Activated CD8-positive, alpha-beta memory T cell treated with anti-CD3 and anti-CD28 coated beads, Interleukin-2, amount 50 U/mL, for 4 hours (primary cell): Measurements from ENCODE around the gene TEP1.
A peak's percentile ranks its signal among the peaks of the same experiment; 100 is the strongest.
"Not testable (repeated sequence)": the region's sequence is repeated elsewhere in the genome, so short reads cannot be mapped to it uniquely, and the experiment has no call there.

Experiments
- DNase-seq: peaks from one replicate; pipeline ENCODE4 v3.0.0-alpha.2; 2020

TEP1 gene

GRCh38 chr14:20384886-20385285, 28.4 kb downstream of the TEP1 start:
- DNase-seq: no peak

DNA sequence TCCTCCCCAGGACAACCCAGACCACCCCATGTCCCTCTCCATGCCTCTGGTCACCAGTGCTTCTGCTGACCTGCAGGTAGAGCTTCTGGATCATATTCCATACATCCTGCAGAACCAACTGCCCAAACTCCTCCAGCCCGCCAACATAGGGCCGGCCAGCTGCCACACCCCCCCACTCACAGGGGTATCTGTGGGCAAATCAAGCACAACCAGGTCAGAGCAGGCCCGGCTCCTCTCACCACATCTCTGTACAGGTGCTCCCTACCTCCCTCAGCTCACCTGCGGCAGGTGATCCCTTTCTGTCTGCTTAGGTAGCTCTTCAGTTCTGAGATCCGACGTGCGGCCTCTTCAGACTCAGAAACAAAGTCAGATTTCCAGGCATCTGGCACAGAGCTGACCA, 29.0 kb downstream of the TEP1 start:
- DNase-seq: no peak

DNA sequence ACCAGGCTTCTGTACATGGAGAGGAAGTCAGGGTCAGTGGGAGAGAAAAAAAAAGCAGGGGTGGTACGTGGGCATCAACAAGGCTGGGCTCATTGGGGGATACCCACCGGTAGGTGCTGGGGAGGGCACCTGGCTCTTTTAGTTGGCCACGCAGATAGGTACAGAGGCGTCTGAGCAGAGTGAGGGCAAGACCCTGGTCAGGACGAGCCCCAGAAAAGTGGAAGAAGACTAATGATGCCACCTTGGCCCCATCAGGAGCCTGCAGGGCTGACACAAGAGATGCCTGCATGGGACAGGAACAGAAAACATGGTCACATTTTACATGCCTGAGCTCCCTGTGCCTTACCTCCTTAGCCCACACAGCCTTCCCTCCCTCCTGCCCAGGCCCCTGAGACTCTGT, 29.7 kb downstream of the TEP1 start:
- no peak for DNase-seq

- no peak for DNase-seq
Measured at GRCh38 chr14:20383032-20383431, 30.3 kb downstream of the TEP1 start.

- no peak for DNase-seq
Measured at GRCh38 chr14:20382526-20382925, 30.8 kb downstream of the TEP1 start.

GRCh38 chr14:20381341-20381740, 32.0 kb downstream of the TEP1 start:
- DNase-seq: no peak

GRCh38 chr14:20380681-20381080, 32.6 kb downstream of the TEP1 start:
- DNase-seq: no peak

GRCh38 chr14:20379743-20380142, 33.6 kb downstream of the TEP1 start:
- DNase-seq: no peak

DNA sequence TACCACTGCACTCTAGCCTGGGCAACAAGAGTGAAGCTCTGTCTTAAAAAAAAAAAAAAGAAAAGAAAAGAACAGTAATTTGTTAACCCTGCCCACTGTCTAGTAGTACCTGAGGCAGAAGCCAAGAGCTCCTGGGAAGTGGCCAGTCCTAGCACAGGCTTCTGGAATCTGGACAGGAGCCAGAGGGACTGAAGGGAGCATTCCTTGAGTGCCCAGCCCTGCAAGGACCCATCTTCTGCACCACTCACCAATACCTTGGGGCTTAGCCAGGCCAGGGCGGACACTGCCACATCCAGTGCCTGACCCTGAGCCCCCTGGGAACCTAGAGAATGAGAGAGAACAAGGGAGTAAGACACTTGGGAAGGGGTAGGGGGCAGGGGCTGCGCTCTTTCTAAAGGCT, 36.1 kb downstream of the TEP1 start:
- DNase-seq: no peak

- no peak for DNase-seq
Measured at GRCh38 chr14:20376071-20376588, 37.2 kb downstream of the TEP1 start.

GRCh38 chr14:20375471-20375870, 37.8 kb downstream of the TEP1 start:
- no peak for DNase-seq

- no peak for DNase-seq
Measured at GRCh38 chr14:20372796-20373195, 40.5 kb downstream of the TEP1 start.

- no peak for DNase-seq
Measured at GRCh38 chr14:20365928-20366327, 47.4 kb downstream of the TEP1 start.

GRCh38 chr14:20358474-20358873, 54.8 kb downstream of the TEP1 start:
- DNase-seq: not testable (repeated sequence)

GRCh38 chr14:20356422-20356821, 56.9 kb downstream of the TEP1 start:
- DNase-seq: no peak

GRCh38 chr14:20350860-20351259, 62.4 kb downstream of the TEP1 start:
- no peak for DNase-seq

DNA sequence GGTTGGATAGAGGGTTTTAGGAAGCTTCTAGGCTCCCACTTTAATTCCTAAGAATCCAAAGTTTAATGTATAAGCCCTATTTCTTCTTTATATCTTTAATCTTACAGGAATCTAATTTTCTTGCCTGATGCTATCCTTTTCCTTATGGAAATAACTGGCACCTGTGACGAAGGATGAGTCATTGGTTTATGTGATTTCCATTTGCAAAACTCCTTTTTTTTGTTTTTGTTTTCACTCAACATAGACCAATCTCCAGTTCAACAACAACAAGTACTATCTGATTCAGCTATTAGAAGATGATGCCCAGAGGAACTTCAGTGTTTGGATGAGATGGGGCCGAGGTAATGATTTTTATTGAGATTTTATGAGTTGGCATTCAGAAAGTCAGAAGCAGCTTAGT, 63.0 kb downstream of the TEP1 start:
- DNase-seq: no peak

- DNase-seq: no peak
Measured at GRCh38 chr14:20347747-20348146, 65.6 kb downstream of the TEP1 start.

DNA sequence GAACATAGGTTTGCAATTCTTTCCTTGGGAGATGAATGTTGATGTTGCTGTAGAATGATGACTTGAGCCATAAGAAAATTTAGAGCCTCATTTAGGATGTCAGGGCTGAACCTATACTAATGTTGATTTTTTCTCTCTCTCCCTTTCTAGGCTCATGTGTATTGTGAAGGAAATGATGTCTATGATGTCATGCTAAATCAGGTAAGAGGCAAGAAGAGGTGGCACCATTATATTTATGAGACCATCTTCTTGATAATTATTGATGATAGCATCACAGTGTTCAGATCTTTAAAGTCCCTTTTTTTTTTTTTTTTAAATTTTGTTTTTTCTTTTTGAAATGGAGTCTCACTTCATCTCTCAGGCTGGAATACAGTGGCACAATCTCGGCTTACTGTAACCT, 66.6 kb downstream of the TEP1 start:
- no peak for DNase-seq

DNA sequence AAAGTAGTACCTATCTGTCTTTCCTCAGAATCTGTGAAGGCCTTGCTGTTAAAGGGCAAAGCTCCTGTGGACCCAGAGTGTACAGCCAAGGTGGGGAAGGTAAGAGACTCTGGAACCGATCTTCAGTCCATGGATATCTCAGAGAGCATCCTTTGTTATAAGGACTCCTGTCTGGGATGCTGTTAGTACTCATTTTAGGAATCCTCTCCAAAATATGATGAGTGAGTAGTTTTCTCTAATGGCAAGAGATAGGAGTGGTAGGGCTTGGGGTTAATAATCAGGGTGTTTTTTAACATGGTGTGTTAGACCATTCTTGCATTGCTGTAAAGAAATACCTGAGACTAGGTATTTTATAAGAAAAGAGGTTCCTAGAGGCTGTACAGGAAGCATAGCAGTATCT, 67.9 kb downstream of the TEP1 start:
- no peak for DNase-seq

- DNase-seq: no peak
Measured at GRCh38 chr14:20343862-20344220, 69.5 kb downstream of the TEP1 start.

DNA sequence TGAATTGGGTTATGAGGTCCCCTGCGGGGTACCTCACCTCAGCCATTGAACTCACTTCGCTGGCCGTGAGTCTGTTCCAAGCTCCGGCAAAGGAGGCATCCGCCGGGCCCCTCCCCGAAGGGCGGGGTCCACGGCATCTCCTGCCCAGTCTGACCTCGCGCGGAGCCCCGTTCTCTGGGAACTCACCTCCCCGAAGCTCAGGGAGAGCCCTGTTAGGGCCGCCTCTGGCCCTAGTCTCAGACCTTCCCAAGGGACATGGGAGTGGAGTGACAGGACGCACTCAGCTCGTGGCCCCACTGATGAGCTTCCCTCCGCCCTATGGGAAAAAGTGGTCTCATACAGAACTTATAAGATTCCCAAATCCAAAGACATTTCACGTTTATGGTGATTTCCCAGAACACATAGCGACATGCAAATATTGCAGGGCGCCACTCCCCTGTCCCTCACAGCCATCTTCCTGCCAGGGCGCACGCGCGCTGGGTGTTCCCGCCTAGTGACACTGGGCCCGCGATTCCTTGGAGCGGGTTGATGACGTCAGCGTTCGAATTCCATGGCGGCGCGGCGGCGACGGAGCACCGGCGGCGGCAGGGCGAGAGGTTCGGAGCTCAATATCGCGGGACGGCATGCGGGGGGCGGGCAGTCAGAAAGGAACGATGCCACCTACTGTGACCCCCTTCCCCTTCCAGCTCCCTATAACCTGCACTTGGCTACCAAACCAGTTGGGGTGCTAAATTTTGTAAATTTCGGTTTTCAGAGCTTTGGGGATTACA, 70.0 kb downstream of the TEP1 start, which contains the start of gene PARP2:
Gene PARP2 (plus strand): TSS at position 544 of the 770 bp plus-strand sequence. CDS start 7 bp downstream, at position 551.
- DNase-seq: peak; percentile 87

DNA sequence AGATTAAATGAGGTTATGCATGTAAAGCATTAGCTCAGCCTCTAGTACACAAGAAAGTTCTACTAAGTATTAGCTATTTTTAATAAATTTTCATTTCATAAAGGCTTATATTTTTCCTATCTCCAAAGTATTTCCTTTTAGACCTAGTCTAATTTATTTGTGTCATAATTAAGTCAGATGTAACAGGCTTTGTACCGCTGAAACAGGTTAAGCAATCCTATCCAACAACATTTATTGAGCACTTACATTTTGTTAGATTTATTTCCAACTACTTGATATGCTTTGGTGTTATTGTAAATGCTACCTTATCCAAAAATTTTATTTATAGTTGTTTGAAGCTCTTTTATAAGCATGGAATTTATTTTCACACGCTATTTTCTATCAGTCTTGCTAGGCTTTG, 71.7 kb downstream of the TEP1 start:
- DNase-seq: no peak

DNA sequence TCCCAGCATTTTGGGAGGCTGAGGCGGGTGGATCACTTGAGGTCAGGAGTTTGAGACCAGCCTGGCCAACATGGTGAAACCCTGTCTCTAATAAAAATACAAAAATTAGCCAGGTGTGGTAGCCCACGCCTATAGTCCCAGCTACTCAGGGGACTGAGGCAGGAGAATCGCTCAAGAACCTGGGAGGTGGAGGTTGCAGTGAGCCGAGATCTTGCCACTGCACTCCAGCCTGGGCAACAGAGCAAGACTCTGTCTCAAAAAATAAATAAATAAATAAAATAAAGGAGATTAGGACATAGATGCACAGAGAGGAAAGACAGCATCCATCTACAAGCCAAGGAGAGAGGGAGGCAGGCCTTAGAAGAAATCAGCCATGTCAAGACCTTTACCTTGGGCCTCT, 72.3 kb downstream of the TEP1 start:
- DNase-seq: not testable (repeated sequence)

DNA sequence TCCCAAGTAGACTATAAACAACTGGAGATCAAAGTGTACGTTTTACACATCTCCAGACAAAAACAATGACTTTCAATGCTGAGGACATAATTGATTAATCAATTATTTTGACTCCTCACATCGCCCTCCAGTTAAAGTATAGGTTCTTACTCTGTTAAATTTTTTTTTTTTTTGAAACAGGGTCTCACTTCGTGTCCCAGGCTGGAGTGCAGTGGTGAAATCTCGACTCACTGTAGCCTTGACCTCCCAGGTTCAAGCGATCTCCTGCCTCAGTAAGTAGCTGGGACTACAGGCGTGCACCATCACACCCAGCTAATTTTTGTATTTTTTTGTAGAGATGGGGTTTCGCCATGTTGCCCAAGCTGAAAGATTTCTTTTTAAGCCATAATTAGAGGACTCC, 79.3 kb downstream of the TEP1 start:
- no peak for DNase-seq
